ENCODE measurements around the gene MED14.
"Not testable (repeated sequence)": the region's sequence is repeated elsewhere in the genome, so short reads cannot be mapped to it uniquely, and the experiment has no call there.

MED14 gene

GRCh38 chrX:40735325-40736169 is at the start of gene MED14:
TSS of gene MED14 (minus strand) at chrX:40735542. CDS start at chrX:40735412, 130 bp downstream.
- peak; percentile 89 for DNase-seq (ENCODE audit: extremely low spot score)
- ChIA-PET POLR2A (interaction anchor here (1.0 to 1.4 kb wide), 5 partner anchors 9 to 88 kb away, joined by 3 to 4 read pairs (median 3); partner anchors contain the start of gene CXorf38), CTCF (interaction anchor here (1.1 kb wide), 1 partner anchor 84 kb away, joined by 3 read pairs; no protein-coding TSS in a partner anchor)
- TF ChIP-seq ARNT (IDR thresholded peaks at IDR 0.05), result no peak
- no peak for TF ChIP-seq LEF1 (IDR thresholded peaks at IDR 0.05; ENCODE audit: borderline replicate concordance)
- 0 out of 2 replicates have a peak, but pooled peaks have one; percentile 51 for TF ChIP-seq L3MBTL2 (conservative IDR thresholded peaks at IDR 0.05)
- 0 out of 2 replicates have a peak, but pooled peaks have one; percentile 81 for TF ChIP-seq ZNF384 (IDR thresholded peaks at IDR 0.05)
- TF ChIP-seq FOXM1 (IDR thresholded peaks at IDR 0.05; ENCODE audit: borderline replicate concordance), result no peak
- peak; percentile 12; the same call in 1 of the 2 replicates for TF ChIP-seq PKNOX1 (IDR thresholded peaks at IDR 0.05)
- no peak for TF ChIP-seq ELF4 (IDR thresholded peaks at IDR 0.05)
- TF ChIP-seq FOXA1 (IDR thresholded peaks at IDR 0.05), result no peak

- TF ChIP-seq TARDBP (IDR thresholded peaks at IDR 0.05) (no peak), PKNOX1 (IDR thresholded peaks at IDR 0.05) (no peak), FOXK2 (IDR thresholded peaks at IDR 0.05) (no peak), FOXA1 (IDR thresholded peaks at IDR 0.05) (no peak), HDGF (IDR thresholded peaks at IDR 0.05; ENCODE audit: borderline replicate concordance) (no peak), SP1 (IDR thresholded peaks at IDR 0.05) (no peak), LEF1 (IDR thresholded peaks at IDR 0.05; ENCODE audit: borderline replicate concordance) (no peak), CTBP1 (IDR thresholded peaks at IDR 0.05; ENCODE audit: borderline replicate concordance) (no peak), NFRKB (IDR thresholded peaks at IDR 0.05) (no peak), L3MBTL2 (conservative IDR thresholded peaks at IDR 0.05) (no peak), BHLHE40 (IDR thresholded peaks at IDR 0.05; ENCODE audit: borderline replicate concordance) (no peak), ELF4 (IDR thresholded peaks at IDR 0.05) (no peak)
- ChIA-PET CTCF (interaction anchor here (0.6 kb wide), 1 partner anchor 10 kb away, joined by 3 read pairs; no protein-coding TSS in a partner anchor), POLR2A (no interaction called here)
- no peak for DNase-seq (ENCODE audit: extremely low spot score)
Measured at GRCh38 chrX:40784516-40785151, 49.3 kb upstream of the MED14 start.

GRCh38 chrX:40782644-40783259 is 47.4 kb upstream of the MED14 start:
- DNase-seq (ENCODE audit: extremely low spot score); POLR2A ChIA-PET; CTCF ChIA-PET: not testable (repeated sequence)

DNA sequence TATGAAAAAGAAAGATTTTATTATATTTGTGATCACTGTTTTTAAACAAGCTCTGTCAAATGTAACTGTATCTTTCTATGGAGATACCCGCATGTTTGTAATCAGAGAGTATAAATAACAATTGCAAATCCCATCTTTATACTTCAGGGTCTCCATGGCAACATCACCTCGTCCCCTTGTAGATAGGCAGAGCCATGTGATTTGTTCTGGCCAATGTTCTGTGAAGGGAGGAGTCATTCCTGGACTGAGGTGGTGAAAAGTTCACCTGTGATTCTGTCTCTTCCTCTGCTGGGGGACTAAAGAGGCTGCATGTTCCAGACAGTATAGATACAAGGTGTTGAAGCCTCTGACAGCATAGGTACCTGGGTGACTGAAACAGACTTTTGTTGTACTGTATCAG is 45.6 kb upstream of the MED14 start:
- ChIA-PET POLR2A (no interaction called here), CTCF (no interaction called here)
- DNase-seq (ENCODE audit: extremely low spot score), result no peak
- no peak for TF ChIP-seq SUZ12 (IDR thresholded peaks at IDR 0.05)
- no peak for TF ChIP-seq ELF4 (IDR thresholded peaks at IDR 0.05)
- no peak for TF ChIP-seq ARNT (IDR thresholded peaks at IDR 0.05)
- no peak for TF ChIP-seq LEF1 (IDR thresholded peaks at IDR 0.05; ENCODE audit: borderline replicate concordance)
- no peak for TF ChIP-seq PKNOX1 (IDR thresholded peaks at IDR 0.05)
- TF ChIP-seq HDGF (IDR thresholded peaks at IDR 0.05; ENCODE audit: borderline replicate concordance), result no peak
- no peak for TF ChIP-seq ZNF384 (IDR thresholded peaks at IDR 0.05)
- no peak for TF ChIP-seq SP1 (IDR thresholded peaks at IDR 0.05)
- no peak for TF ChIP-seq NFRKB (IDR thresholded peaks at IDR 0.05)
- TF ChIP-seq TARDBP (IDR thresholded peaks at IDR 0.05), result no peak
- TF ChIP-seq L3MBTL2 (conservative IDR thresholded peaks at IDR 0.05), result no peak
- TF ChIP-seq BHLHE40 (IDR thresholded peaks at IDR 0.05; ENCODE audit: borderline replicate concordance), result no peak
- TF ChIP-seq CTBP1 (IDR thresholded peaks at IDR 0.05; ENCODE audit: borderline replicate concordance), result no peak
- no peak for TF ChIP-seq FOXK2 (IDR thresholded peaks at IDR 0.05)
- no peak for TF ChIP-seq FOXM1 (IDR thresholded peaks at IDR 0.05; ENCODE audit: borderline replicate concordance)
- TF ChIP-seq FOXA1 (IDR thresholded peaks at IDR 0.05), result no peak

DNA sequence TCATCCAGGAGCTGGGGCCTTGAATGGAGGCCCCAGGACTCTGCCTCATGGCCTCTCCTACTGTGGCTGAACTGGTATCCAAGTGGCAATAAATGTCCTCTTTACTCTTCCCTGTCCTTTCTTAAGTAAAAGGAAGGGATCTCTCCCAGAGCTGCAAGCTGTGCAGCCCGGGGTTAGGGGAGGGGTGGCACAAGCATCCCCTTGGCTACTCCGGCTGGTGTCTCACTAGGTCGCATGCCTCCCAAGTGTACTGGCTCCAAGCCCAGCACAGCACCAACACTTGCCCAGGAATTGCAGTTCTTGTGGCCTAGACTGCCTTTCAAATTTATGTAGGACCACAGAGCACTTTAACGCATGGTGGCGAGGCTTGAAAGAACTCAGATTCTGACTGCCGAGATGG is 44.7 kb upstream of the MED14 start:
- CTCF ChIA-PET, result no interaction called here
- POLR2A ChIA-PET, result no interaction called here
- no peak for DNase-seq (ENCODE audit: extremely low spot score)
- TF ChIP-seq ZNF384 (IDR thresholded peaks at IDR 0.05), result no peak
- TF ChIP-seq LEF1 (IDR thresholded peaks at IDR 0.05; ENCODE audit: borderline replicate concordance), result no peak
- no peak for TF ChIP-seq FOXK2 (IDR thresholded peaks at IDR 0.05)
- no peak for TF ChIP-seq ELF4 (IDR thresholded peaks at IDR 0.05)
- no peak for TF ChIP-seq L3MBTL2 (conservative IDR thresholded peaks at IDR 0.05)
- TF ChIP-seq CTBP1 (IDR thresholded peaks at IDR 0.05; ENCODE audit: borderline replicate concordance), result no peak

Data from HEK293T (cell line).